H1 (cell line): Measurements from ENCODE around the gene DNAJC17. TPM values are rescaled to one million over a fixed set of nuclear protein-coding genes. Genes with fewer than 3 reads are reported as not detected.
A peak's percentile ranks its signal among the peaks of the same experiment; 100 is the strongest.

Source experiments
- PHF8 ChIP-seq: fragments of 200-600 bp; sonication (generic); conservative IDR thresholded peaks from 2 replicates; pipeline ENCODE4 v1.7.1; 2012; ENCODE audit warnings: low read depth, mild to moderate bottlenecking, inconsistent platforms, low read length, moderate library complexity
- POLR2A ChIP-seq, 2 experiments: IDR thresholded peaks; 1 replicate in 1 of 2; 2 replicates in 1 of 2; pipeline ENCODE4 v1.6.1; 2011; ENCODE audit warnings: low read depth in 2 of 2, low read length in 2 of 2, mild to moderate bottlenecking in 2 of 2; ENCODE audit errors: control extremely low read depth in 1 of 2
- POU5F1 ChIP-seq: IDR thresholded peaks from 2 replicates; pipeline ENCODE4 v1.6.1; 2011; ENCODE audit warnings: low read depth, mild to moderate bottlenecking, low read length, moderate library complexity
- SIX5 ChIP-seq: IDR thresholded peaks from 2 replicates; pipeline ENCODE4 v1.6.1; 2011; ENCODE audit warnings: mild to moderate bottlenecking, low read depth, low read length
- SP4 ChIP-seq: IDR thresholded peaks from 2 replicates; pipeline ENCODE4 v1.6.1; 2012; ENCODE audit warnings: low read length, inconsistent platforms
- polyA plus RNA-seq, 7 experiments: library from polyadenylated mRNA; depleted of rRNA in 3 of 7; stranded (reverse) in 5 of 7; unstranded in 2 of 7; fragments of >200 nt in 5 of 7; fragments of 200-250 nt in 2 of 7; gene quantifications; 1 replicate in 5 of 7; 2 replicates in 1 of 7; 4 replicates in 1 of 7; pipeline versions ENCODE4 v1.2.1 to v1.2.3, GENCODE V29; 2011 to 2013; ENCODE audit warnings: missing spikeins in 2 of 7, mixed read lengths in 2 of 7
- total RNA-seq: library from RNA; stranded (reverse); fragmentation: NEBNext Ultra II Directional; extraction: Animal tissue kit (Norgen Biotek cat#: 25700); gene quantifications from 2 replicates; pipeline ENCODE4 v1.2.1, GENCODE V29; 2021
- TF ChIP-seq, protein P1 (sequence below), 3 experiments: IDR thresholded peaks; 1 replicate in 2 of 3; 2 replicates in 1 of 3; pipeline versions ENCODE4 v1.5.1 to v1.6.1; 2011; ENCODE audit warnings: low read length in 3 of 3, mild to moderate bottlenecking in 3 of 3, inconsistent platforms in 2 of 3, low read depth in 1 of 3, moderate library complexity in 1 of 3; ENCODE audit not compliant: insufficient read depth in 1 of 3; ENCODE audit errors: control extremely low read depth in 1 of 3
- TF ChIP-seq, protein P2 (sequence below): IDR thresholded peaks from 2 replicates; pipeline ENCODE4 v1.6.1; 2012; ENCODE audit warnings: low read length, inconsistent platforms

Gene DNAJC17
- total and polyA plus RNA-seq, 2 of the 8 experiments (the other 6 are each of a cell fraction or from before 2014, with no cell fraction given), result 39.5 to 45.4 TPM

DNA sequence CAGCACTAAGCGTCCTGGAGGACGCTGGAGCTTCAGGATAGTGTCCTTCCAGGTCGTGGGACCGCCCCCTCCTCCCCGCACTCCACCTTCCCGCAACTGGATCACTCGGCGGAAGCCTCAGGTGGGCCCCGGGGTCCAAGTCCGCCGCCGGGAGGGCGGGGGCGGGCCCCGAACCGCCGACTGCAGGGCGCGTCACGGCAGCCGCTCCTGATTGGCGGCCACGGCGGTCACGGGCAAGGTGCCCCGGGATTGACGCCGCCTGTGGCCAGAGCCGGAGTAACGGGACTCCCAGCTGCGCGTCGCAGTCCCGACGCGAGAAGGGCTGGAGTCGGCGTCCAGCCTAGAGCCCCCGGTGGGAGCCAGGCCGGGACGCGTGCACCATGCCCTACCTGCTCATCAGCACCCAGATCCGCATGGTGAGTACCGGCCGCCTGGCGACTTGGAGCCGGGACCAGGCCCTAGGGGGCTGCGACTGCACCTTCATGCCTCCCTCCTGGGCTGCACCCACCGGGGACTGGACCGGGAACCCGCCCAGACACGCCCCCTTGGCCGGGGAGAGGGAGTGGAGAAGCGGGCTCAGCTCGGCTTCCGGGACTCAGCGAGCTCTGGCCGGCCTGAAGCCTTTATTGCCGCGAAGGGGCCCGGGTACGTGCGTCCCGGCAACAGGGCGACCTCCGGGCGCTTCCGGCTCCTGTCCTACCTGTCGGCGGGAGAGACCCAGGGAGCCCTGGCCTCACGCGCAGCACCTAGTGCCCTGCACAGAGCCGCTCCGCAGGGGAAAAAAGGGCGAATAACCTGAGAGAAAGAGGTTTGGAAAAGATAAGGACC, 43.3 kb downstream of the DNAJC17 start, which contains the start of gene GCHFR (continued):
- TF ChIP-seq PHF8 (peak; percentile 58; the same call in 1 of the 2 replicates), POU5F1 (no peak), POLR2A (IDR thresholded peaks at IDR 0.05; ENCODE audit: control extremely low read depth in 1 of 2, low read depth in 2 of 2, low read length in 2 of 2) (peak in 1 of 2 experiments; percentile 53; a peak in 1 of 3 replicates), SIX5 (no peak), SP4 (no peak)
- TF ChIP-seq, protein P1, sequence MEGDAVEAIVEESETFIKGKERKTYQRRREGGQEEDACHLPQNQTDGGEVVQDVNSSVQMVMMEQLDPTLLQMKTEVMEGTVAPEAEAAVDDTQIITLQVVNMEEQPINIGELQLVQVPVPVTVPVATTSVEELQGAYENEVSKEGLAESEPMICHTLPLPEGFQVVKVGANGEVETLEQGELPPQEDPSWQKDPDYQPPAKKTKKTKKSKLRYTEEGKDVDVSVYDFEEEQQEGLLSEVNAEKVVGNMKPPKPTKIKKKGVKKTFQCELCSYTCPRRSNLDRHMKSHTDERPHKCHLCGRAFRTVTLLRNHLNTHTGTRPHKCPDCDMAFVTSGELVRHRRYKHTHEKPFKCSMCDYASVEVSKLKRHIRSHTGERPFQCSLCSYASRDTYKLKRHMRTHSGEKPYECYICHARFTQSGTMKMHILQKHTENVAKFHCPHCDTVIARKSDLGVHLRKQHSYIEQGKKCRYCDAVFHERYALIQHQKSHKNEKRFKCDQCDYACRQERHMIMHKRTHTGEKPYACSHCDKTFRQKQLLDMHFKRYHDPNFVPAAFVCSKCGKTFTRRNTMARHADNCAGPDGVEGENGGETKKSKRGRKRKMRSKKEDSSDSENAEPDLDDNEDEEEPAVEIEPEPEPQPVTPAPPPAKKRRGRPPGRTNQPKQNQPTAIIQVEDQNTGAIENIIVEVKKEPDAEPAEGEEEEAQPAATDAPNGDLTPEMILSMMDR (IDR thresholded peaks at IDR 0.05; ENCODE audit: control extremely low read depth in 1 of 3, insufficient read depth in 1 of 3, low read depth in 1 of 3, low read length in 3 of 3), result peak; percentile 26 to 30 (median 29)
- TF ChIP-seq, protein P2, sequence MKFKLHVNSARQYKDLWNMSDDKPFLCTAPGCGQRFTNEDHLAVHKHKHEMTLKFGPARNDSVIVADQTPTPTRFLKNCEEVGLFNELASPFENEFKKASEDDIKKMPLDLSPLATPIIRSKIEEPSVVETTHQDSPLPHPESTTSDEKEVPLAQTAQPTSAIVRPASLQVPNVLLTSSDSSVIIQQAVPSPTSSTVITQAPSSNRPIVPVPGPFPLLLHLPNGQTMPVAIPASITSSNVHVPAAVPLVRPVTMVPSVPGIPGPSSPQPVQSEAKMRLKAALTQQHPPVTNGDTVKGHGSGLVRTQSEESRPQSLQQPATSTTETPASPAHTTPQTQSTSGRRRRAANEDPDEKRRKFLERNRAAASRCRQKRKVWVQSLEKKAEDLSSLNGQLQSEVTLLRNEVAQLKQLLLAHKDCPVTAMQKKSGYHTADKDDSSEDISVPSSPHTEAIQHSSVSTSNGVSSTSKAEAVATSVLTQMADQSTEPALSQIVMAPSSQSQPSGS, result no peak
